Activated T-cell treated with anti-CD3 and anti-CD28 coated beads, Interleukin-2, amount 50 U/mL, for 24 hours (primary cell): ENCODE results near the gene SYNGR2.
"Not testable (repeated sequence)": the region's sequence is repeated elsewhere in the genome, so short reads cannot be mapped to it uniquely, and the experiment has no call there.

Experiments
- DNase-seq: peaks from one replicate; pipeline ENCODE4 v3.0.0-alpha.2; 2020
- H3K27ac Mint-ChIP-seq: 2 replicates; pipeline ENCODE4 v1.8.0; 2020; ENCODE audit warnings: mild to moderate bottlenecking, mixed read lengths
- H3K27me3 Mint-ChIP-seq: 2 replicates; pipeline ENCODE4 v1.8.0; 2020; ENCODE audit warnings: mixed read lengths
- H3K36me3 Mint-ChIP-seq: 2 replicates; pipeline ENCODE4 v1.8.0; 2020; ENCODE audit warnings: low read depth, mixed read lengths
- H3K4me1 Mint-ChIP-seq: 2 replicates; pipeline ENCODE4 v1.8.0; 2020; ENCODE audit warnings: low read depth, mixed read lengths
- H3K4me3 Mint-ChIP-seq: 2 replicates; pipeline ENCODE4 v1.8.0; 2020; ENCODE audit warnings: mild to moderate bottlenecking, moderate library complexity, mixed read lengths
- H3K9me3 Mint-ChIP-seq: 2 replicates; pipeline ENCODE4 v1.8.0; 2020; ENCODE audit warnings: mixed read lengths

SYNGR2 gene

GRCh38 chr17:78133971-78134898 is 34.1 kb upstream of the SYNGR2 start:
- peaks cover 73% of the 10 kb centered on the region for H3K36me3 Mint-ChIP-seq
- H3K27ac Mint-ChIP-seq, result peak overlapping the region; percentile 79
- peaks cover 82% of the 10 kb centered on the region for H3K4me1 Mint-ChIP-seq
- H3K4me3 Mint-ChIP-seq, result peak overlapping the region; percentile 93
- DNase-seq, result peak; percentile 81
- no peaks in the 10 kb centered on the region for H3K27me3 Mint-ChIP-seq
- no peaks in the 10 kb centered on the region for H3K9me3 Mint-ChIP-seq

- Mint-ChIP-seq H3K4me3 (peak overlapping the region; percentile 93), H3K36me3 (peaks cover 77% of the 10 kb centered on the region), H3K27me3 (no peaks in the 10 kb centered on the region), H3K4me1 (peaks cover 78% of the 10 kb centered on the region), H3K27ac (no peak overlapping the region), H3K9me3 (no peaks in the 10 kb centered on the region)
- DNase-seq, result peak; percentile 30
These were observed 33.4 kb upstream of the SYNGR2 start for GRCh38 chr17:78134899-78135385.

GRCh38 chr17:78135858-78136500 is 32.4 kb upstream of the SYNGR2 start:
- Mint-ChIP-seq H3K4me1 (peaks cover 73% of the 10 kb centered on the region), H3K27me3 (no peaks in the 10 kb centered on the region), H3K27ac (peak overlapping the region; percentile 53), H3K4me3 (no peak overlapping the region), H3K9me3 (no peaks in the 10 kb centered on the region), H3K36me3 (peaks cover 77% of the 10 kb centered on the region)
- DNase-seq, result no peak

- Mint-ChIP-seq H3K4me3 (no peak overlapping the region), H3K27me3 (no peaks in the 10 kb centered on the region), H3K27ac (peak overlapping the region; percentile 51), H3K9me3 (no peaks in the 10 kb centered on the region), H3K36me3 (peaks cover 87% of the 10 kb centered on the region), H3K4me1 (peaks cover 83% of the 10 kb centered on the region)
- DNase-seq, result peak; percentile 75
These were observed 30.8 kb upstream of the SYNGR2 start for GRCh38 chr17:78137392-78138203.

GRCh38 chr17:78138204-78139060 is 29.9 kb upstream of the SYNGR2 start:
- no peaks in the 10 kb centered on the region for H3K9me3 Mint-ChIP-seq
- H3K36me3 Mint-ChIP-seq, result peaks cover 81% of the 10 kb centered on the region
- no peak overlapping the region for H3K4me3 Mint-ChIP-seq
- H3K27ac Mint-ChIP-seq, result peak overlapping the region; percentile 55
- peaks cover 80% of the 10 kb centered on the region for H3K4me1 Mint-ChIP-seq
- H3K27me3 Mint-ChIP-seq, result no peaks in the 10 kb centered on the region
- DNase-seq, result peak; percentile 34

GRCh38 chr17:78139861-78140168 is 28.6 kb upstream of the SYNGR2 start:
- not testable (repeated sequence) for H3K9me3 Mint-ChIP-seq, DNase-seq, H3K27me3 Mint-ChIP-seq
- Mint-ChIP-seq H3K4me1 (peaks cover 72% of the 10 kb centered on the region), H3K36me3 (peaks cover 68% of the 10 kb centered on the region), H3K4me3 (peak overlapping the region; percentile 6), H3K27ac (peak overlapping the region; percentile 88)

- Mint-ChIP-seq H3K27me3 (no peaks in the 10 kb centered on the region), H3K9me3 (no peaks in the 10 kb centered on the region), H3K4me3 (peak overlapping the region; percentile 6), H3K4me1 (peaks cover 66% of the 10 kb centered on the region), H3K27ac (peak overlapping the region; percentile 88), H3K36me3 (peaks cover 62% of the 10 kb centered on the region)
- DNase-seq, result peak; percentile 96
These were observed 28.0 kb upstream of the SYNGR2 start for GRCh38 chr17:78140169-78141051.

- Mint-ChIP-seq H3K27ac (peak overlapping the region; percentile 50), H3K27me3 (no peaks in the 10 kb centered on the region), H3K36me3 (peaks cover 50% of the 10 kb centered on the region), H3K4me1 (peaks cover 56% of the 10 kb centered on the region), H3K9me3 (no peaks in the 10 kb centered on the region), H3K4me3 (no peak overlapping the region)
- DNase-seq, result no peak
These were observed 26.8 kb upstream of the SYNGR2 start for GRCh38 chr17:78141437-78142118.

GRCh38 chr17:78142119-78142861 is 26.1 kb upstream of the SYNGR2 start:
- DNase-seq, result no peak
- Mint-ChIP-seq H3K27me3 (no peaks in the 10 kb centered on the region), H3K4me1 (peaks cover 50% of the 10 kb centered on the region), H3K9me3 (no peaks in the 10 kb centered on the region), H3K27ac (peak overlapping the region; percentile 26), H3K36me3 (peaks cover 43% of the 10 kb centered on the region), H3K4me3 (no peak overlapping the region)

- H3K36me3 Mint-ChIP-seq, result peaks cover 33% of the 10 kb centered on the region
- no peak for DNase-seq
- H3K27me3 Mint-ChIP-seq, result no peaks in the 10 kb centered on the region
- no peak overlapping the region for H3K4me3 Mint-ChIP-seq
- peaks cover 47% of the 10 kb centered on the region for H3K4me1 Mint-ChIP-seq
- no peaks in the 10 kb centered on the region for H3K9me3 Mint-ChIP-seq
- H3K27ac Mint-ChIP-seq, result peak overlapping the region; percentile 61
These were observed 24.9 kb upstream of the SYNGR2 start for GRCh38 chr17:78143214-78144146.

GRCh38 chr17:78144147-78144719 is 24.1 kb upstream of the SYNGR2 start:
- H3K27me3 Mint-ChIP-seq, result no peaks in the 10 kb centered on the region
- H3K36me3 Mint-ChIP-seq, result peaks cover 26% of the 10 kb centered on the region
- no peak for DNase-seq
- H3K27ac Mint-ChIP-seq, result peak overlapping the region; percentile 29
- peaks cover 44% of the 10 kb centered on the region for H3K4me1 Mint-ChIP-seq
- H3K9me3 Mint-ChIP-seq, result no peaks in the 10 kb centered on the region
- H3K4me3 Mint-ChIP-seq, result no peak overlapping the region
